Subcutaneous preadipocyte (primary cell): Measurements from ENCODE around the gene THOC2. TPM values are rescaled to one million over a fixed set of nuclear protein-coding genes. Genes with fewer than 3 reads are reported as not detected.

Experiments
- small RNA-seq: library from RNA; depleted of rRNA; stranded (forward); fragments of <200 nt; gene quantifications from one replicate; pipeline ENCODE3, GENCODE V24; 2012
- total RNA-seq: library from RNA; depleted of rRNA; stranded (reverse); fragments of >200 nt; gene quantifications from 2 replicates; pipeline ENCODE4 v1.2.3, GENCODE V29; 2012

Gene THOC2
- 64.7 and 91.7 TPM in 2 replicates for total RNA-seq

GRCh38 chrX:123732670-123733363, at the start of gene THOC2:
Gene THOC2, minus strand, starts transcription at chrX:123733052. Its CDS starts 30 bp downstream, at chrX:123733022.

Small RNAs within 50 kb of the gene (small RNA-seq; reads per million reads assigned to genes)
- not detected for gene AL030996.1
- gene RNU7-69P, result not detected

Other genes with a start within 250 kb of the THOC2 start
- gene XIAP, start 127.0 kb upstream of the THOC2 start, total RNA-seq, result 23.1 and 24.6 TPM in 2 replicates
- gene STAG2, start 228.7 kb upstream of the THOC2 start, total RNA-seq, result 65.8 and 76.8 TPM in 2 replicates